GM12872 (cell line): ENCODE measurements around the gene PAX1.

ENCODE experiments used
- TF ChIP-seq, protein P1 (sequence below): IDR thresholded peaks from 3 replicates; pipeline ENCODE4 v1.5.1; 2011; ENCODE audit warnings: low read depth, mild to moderate bottlenecking, low read length, moderate library complexity; ENCODE audit not compliant: insufficient read depth

Gene PAX1

DNA sequence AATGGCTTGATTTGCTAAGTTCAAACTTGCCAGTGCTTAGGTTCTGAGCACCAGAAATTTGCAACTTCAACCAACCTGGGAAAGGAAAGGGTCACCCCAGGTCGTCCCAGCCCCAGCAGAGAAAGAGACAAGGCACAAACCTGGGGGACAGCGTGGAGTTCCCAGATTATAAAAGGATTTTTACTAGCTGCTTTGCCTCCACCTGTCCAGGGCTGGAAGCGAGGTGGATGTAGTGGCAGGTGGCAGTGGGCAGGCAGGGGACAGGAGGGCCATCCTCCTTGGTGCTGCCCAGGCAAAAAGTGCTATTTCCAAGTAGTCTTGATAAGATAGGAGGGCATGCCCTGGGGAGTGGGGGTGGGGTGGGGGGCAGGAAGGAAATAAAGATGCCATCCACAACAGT lies 4.9 kb downstream of the PAX1 start:
- TF ChIP-seq, protein P1, sequence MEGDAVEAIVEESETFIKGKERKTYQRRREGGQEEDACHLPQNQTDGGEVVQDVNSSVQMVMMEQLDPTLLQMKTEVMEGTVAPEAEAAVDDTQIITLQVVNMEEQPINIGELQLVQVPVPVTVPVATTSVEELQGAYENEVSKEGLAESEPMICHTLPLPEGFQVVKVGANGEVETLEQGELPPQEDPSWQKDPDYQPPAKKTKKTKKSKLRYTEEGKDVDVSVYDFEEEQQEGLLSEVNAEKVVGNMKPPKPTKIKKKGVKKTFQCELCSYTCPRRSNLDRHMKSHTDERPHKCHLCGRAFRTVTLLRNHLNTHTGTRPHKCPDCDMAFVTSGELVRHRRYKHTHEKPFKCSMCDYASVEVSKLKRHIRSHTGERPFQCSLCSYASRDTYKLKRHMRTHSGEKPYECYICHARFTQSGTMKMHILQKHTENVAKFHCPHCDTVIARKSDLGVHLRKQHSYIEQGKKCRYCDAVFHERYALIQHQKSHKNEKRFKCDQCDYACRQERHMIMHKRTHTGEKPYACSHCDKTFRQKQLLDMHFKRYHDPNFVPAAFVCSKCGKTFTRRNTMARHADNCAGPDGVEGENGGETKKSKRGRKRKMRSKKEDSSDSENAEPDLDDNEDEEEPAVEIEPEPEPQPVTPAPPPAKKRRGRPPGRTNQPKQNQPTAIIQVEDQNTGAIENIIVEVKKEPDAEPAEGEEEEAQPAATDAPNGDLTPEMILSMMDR: no peak

DNA sequence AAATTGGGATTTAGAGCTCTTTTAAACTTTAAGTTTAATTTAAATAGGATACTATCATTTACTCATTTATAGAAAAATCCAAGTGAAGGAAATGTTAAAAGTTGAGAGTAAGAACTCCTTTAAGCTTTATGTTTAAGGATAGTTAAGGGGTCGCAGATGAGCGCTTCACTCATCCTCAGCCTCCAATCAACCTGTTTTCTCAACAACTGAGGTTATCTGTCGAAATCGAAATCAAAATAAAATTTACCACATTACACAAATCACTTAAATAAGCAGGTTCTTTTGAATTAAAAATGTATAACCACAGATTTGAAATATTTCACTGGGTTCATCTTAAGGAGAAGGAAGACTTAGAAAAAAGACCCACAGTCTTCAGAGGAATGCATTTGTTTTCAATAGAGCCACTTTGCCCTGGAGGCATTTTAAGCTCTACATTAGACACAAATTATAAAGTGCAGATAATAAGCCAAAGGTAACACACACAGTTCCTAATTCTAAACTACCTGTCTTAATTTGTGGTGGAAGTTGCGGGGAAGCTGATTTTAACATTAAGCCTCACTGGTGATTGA lies 5.5 kb downstream of the PAX1 start:
- TF ChIP-seq, protein P1: no peak

DNA sequence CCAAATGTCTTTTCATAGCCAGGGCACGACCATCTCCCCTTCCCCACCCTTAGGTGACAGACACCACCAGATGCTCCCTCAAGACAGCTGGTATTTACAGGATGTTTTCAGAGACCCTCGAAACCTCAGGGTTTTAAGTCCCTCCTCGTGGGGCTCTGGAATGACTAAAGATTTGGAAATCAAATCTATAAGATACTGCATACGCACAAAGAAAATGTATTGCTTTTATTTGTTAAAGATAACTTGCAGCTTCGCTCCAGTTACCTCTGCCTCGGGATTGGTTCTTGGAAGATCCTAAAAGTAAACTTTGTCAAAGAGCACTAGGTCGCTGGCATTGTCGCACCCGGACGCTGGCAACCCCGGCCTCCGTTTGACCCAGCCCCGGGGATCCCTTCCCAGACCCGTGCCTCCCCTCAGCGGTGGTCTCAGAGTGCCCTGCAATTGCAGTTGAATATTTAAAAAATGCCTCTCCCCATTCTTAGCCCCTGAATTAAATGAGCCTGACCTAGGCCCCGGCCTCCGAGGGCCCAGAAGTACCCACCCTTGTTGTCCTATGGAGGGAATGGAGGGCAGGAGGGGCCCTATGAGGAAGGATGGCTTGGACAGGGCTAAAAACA lies 7.1 kb downstream of the PAX1 start:
- TF ChIP-seq, protein P1: no peak

DNA sequence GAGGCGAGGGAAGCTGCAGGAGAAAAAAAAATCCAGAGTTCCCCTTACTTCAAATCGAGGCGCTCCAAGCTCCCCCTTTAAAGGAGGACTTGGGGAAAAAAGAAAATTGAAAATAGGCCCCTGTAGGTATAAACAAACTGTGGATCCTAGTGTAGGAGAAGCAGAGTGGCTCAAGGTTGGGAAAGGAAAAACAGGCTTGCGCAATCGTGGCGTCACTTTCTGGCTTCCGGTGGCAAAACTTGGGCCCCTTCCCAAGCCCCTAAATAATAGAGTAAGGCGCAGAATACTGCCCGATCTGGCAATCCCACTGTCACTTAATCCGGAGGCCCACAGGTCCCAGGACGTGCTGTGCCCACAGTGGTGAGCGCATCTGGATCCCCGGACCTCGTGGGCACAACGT lies 8.0 kb downstream of the PAX1 start:
- TF ChIP-seq, protein P1: no peak

DNA sequence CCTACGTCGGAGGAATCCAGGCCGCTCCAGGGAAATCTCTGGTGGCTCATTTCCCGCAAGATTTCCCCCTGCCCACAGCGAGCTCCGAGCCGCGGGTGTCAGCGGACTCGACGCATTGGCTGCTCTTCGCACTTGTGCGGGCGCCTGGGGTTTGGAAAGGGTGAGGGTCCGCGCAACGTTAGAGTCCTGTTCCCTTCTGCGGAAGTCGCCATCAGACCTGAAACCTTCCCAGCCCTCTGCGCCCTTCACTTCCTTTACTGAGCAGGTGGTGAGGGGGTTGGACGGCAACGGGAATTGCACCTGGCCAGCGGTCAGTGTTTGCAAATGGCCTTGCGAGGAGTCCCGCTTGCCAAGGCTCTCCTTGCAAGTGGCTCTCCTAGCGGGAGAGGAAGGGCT lies 8.4 kb downstream of the PAX1 start:
- TF ChIP-seq, protein P1: no peak

DNA sequence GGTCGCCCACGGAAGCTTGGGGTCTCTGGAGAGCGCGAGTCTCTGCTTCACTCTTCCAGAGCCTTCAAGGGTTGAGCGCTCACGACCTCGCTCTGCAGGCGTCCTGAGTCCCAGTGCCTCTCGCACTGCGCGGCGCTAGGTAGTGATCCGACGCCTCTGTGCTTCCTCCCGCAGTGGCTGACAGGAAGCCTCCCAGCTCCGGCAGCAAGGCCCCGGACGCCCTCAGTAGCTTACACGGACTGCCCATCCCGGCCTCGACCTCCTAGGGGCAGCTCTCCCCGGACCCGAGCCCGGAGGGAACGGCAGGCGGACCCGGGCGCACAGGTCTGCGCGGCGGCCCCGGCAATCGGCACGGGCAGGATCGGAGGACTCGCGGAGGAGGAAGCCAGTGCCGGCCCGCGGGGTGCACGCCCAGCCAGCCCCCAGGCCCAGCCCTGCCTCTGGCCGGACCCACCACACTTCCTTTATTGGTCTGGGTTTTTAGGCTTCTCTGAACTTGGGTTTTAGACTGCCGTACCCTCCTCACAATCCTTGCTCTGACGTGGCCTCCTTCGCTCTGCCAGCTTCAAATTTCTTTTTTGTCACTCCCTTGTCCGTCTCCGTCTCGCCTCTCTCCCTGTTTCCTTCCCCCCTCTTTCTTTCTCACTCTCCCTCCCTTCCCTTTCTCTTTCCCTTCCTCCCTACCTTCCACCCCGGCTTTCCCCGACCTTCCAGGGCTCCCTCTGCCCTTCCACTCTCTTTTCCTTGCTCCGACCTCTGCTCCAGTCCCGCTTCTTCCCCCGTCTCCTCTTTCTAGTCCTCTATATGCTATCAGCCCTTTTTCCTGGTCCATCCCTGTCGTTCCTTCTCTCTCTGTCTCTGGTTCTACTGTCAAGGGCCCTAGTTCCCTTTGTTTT lies 9.1 kb downstream of the PAX1 start:
- TF ChIP-seq, protein P1: no peak

DNA sequence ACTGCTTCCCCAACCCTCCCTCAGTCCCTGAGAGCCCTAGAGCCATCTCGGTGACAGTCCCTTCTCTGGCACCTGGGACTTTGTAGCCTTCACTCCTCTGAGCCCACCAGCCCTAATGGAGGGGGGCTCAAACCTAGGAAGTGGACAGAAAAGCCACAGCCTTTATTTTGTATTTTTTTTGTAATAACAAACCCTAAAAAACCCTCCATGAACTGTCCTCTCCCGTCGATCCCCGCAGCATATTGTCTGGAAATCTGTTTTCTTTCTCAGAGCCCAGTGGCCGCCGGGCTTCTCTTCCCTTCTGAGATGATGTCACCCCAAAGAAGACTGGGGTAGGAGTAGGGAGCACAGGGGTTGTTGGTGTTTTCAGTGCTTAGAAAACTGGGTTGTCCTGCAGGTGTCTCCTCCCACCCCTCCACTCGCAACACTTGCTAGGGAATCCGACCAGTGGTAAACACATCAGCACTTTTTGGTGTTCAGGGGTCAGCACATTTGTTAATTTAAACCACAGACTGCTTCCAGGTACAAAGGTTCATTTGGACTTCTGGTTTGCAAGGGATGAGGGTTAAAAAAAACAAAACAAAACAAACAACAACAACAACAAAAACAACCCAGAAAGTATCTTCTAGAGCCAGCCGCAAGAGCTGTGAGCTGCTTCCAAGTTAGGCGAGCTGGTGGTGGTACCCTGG lies 9.9 kb downstream of the PAX1 start:
- TF ChIP-seq, protein P1: no peak
